ENCODE results near the gene UGP2.

GRCh38 chr2:63840785-63841253 lies 877 bp upstream of the UGP2 start:
- TF ChIP-seq EZH2 (IDR thresholded peaks at IDR 0.05; ENCODE audit: low read depth, low read length, severe bottlenecking): no peak
- TF ChIP-seq KDM5A (IDR thresholded peaks at IDR 0.05; ENCODE audit: low read length): no peak
- no peak for TF ChIP-seq BRCA1 (IDR thresholded peaks at IDR 0.05; ENCODE audit: low read depth, low read length)
- TF ChIP-seq POLR2A (IDR thresholded peaks at IDR 0.05; ENCODE audit: control extremely low read depth in 1 of 2, low read depth in 2 of 2, low read length in 2 of 2): peak; percentile 86 to 94; a peak in 2 of 3 replicates

All from H1 (cell line).